MCF 10A (cell line): ENCODE measurements around the gene PTPRH. TPM values are rescaled to one million over a fixed set of nuclear protein-coding genes. Genes with fewer than 3 reads are reported as not detected.

Experiments
- BruUV-seq: library from RNA; stranded (reverse); fragments of 400-500 nt; replicated peaks from 2 replicates; lab custom pipeline; 2021; lab: Mats Ljungman, UMichigan
- CTCF ChIA-PET: fragments of 300-600 bp; sonication (Branson Sonifier 250); formaldehyde crosslinking; extraction: SDS; loops from one replicate; lab custom pipeline; 2021; ENCODE audit warnings: antibody characterized with exemption, inconsistent platforms; lab: Yijun Ruan, JAX
- POLR2A ChIA-PET: fragments of 300-600, 350-650 bp; sonication (Branson Sonifier 250); formaldehyde crosslinking; extraction: SDS; loops from one replicate; lab custom pipeline; 2020; ENCODE audit warnings: antibody characterized with exemption, inconsistent platforms; lab: Yijun Ruan, JAX
- DNase-seq: peaks from one replicate; pipeline ENCODE4 v3.0.0-alpha.2; 2018; ENCODE audit not compliant: unreplicated experiment
- H3K27ac Mint-ChIP-seq: one replicate; pipeline ENCODE4 v1.8.0; 2022; ENCODE audit warnings: mild to moderate bottlenecking, low read depth, mixed read lengths; ENCODE audit not compliant: unreplicated experiment
- H3K27me3 Mint-ChIP-seq: one replicate; pipeline ENCODE4 v1.8.0; 2022; ENCODE audit warnings: mixed read lengths; ENCODE audit not compliant: insufficient read depth, unreplicated experiment
- H3K36me3 Mint-ChIP-seq: one replicate; pipeline ENCODE4 v1.8.0; 2022; ENCODE audit warnings: mild to moderate bottlenecking, moderate library complexity, mixed read lengths; ENCODE audit not compliant: insufficient read depth, unreplicated experiment
- H3K4me1 Mint-ChIP-seq: one replicate; pipeline ENCODE4 v1.8.0; 2022; ENCODE audit warnings: mixed read lengths; ENCODE audit not compliant: insufficient read depth, unreplicated experiment
- H3K4me3 Mint-ChIP-seq: one replicate; pipeline ENCODE4 v1.8.0; 2022; ENCODE audit warnings: mild to moderate bottlenecking, moderate library complexity, mixed read lengths; ENCODE audit not compliant: unreplicated experiment
- H3K9me3 Mint-ChIP-seq: one replicate; pipeline ENCODE4 v1.8.0; 2022; ENCODE audit warnings: mixed read lengths; ENCODE audit not compliant: unreplicated experiment
- intact Hi-C: fragments of 100-400 bp; cut with micrococcal nuclease; formaldehyde crosslinking; loops from 2 replicates; pipeline ENCODE4 v1.14.1; 2022
- total RNA-seq: library from RNA; stranded (reverse); gene quantifications from 2 replicates; pipeline ENCODE4 v1.2.3, GENCODE V29; 2022
- TF ChIP-seq, protein P1 (sequence below): fragments of 200-600 bp; IDR thresholded peaks from one replicate; pipeline ENCODE4 v1.8.0; 2022; ENCODE audit warnings: antibody characterized with exemption, mild to moderate bottlenecking; ENCODE audit not compliant: unreplicated experiment

The PTPRH gene
- total RNA-seq, 1 experiment from 2014 or later, result 0.56 TPM

- Mint-ChIP-seq H3K36me3 (no peaks in the 10 kb centered on the region), H3K27ac (no peak overlapping the region), H3K27me3 (no peaks in the 10 kb centered on the region), H3K4me3 (no peak overlapping the region), H3K4me1 (peaks cover 11% of the 10 kb centered on the region), H3K9me3 (no peaks in the 10 kb centered on the region)
- ChIA-PET CTCF (interaction anchor here (0.7 to 1.5 kb wide), 2 partner anchors 35 to 311 kb away, joined by 3 to 4 read pairs; partner anchors contain the start of gene TMEM86B), POLR2A (interaction anchor here (0.7 to 0.8 kb wide), 2 partner anchors 26 to 408 kb away, joined by 3 to 4 read pairs; no protein-coding TSS in a partner anchor)
- BruUV-seq, result no TSS peak
- TF ChIP-seq, protein P1, sequence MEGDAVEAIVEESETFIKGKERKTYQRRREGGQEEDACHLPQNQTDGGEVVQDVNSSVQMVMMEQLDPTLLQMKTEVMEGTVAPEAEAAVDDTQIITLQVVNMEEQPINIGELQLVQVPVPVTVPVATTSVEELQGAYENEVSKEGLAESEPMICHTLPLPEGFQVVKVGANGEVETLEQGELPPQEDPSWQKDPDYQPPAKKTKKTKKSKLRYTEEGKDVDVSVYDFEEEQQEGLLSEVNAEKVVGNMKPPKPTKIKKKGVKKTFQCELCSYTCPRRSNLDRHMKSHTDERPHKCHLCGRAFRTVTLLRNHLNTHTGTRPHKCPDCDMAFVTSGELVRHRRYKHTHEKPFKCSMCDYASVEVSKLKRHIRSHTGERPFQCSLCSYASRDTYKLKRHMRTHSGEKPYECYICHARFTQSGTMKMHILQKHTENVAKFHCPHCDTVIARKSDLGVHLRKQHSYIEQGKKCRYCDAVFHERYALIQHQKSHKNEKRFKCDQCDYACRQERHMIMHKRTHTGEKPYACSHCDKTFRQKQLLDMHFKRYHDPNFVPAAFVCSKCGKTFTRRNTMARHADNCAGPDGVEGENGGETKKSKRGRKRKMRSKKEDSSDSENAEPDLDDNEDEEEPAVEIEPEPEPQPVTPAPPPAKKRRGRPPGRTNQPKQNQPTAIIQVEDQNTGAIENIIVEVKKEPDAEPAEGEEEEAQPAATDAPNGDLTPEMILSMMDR, result no peak
- DNase-seq, result no peak
- intact Hi-C loops, result no loop called here
These were observed 15.8 kb downstream of the PTPRH start for GRCh38 chr19:55193481-55193880.

GRCh38 chr19:55189403-55189835, 19.9 kb downstream of the PTPRH start:
- Mint-ChIP-seq H3K9me3 (no peaks in the 10 kb centered on the region), H3K4me3 (peak overlapping the region; percentile 64), H3K4me1 (peaks cover 14% of the 10 kb centered on the region), H3K27me3 (no peaks in the 10 kb centered on the region), H3K27ac (peak overlapping the region; percentile 99), H3K36me3 (peaks cover 7% of the 10 kb centered on the region)
- BruUV-seq, result no TSS peak
- TF ChIP-seq, protein P1, result no peak
- intact Hi-C loops, result loop anchor here (1.0 to 2.0 kb wide), 3 partner anchors 17 to 27 kb away; partner anchors contain the start of gene DNAAF3
- DNase-seq, result peak; percentile 100
- CTCF ChIA-PET, result interaction anchor here (0.6 to 1.6 kb wide), 7 partner anchors 9 to 711 kb away, joined by 3 to 6 read pairs (median 3); partner anchors contain the start of gene SYT5
- POLR2A ChIA-PET, result interaction anchor here (0.6 to 2.6 kb wide), 18 partner anchors 9 to 195 kb away, joined by 3 to 22 read pairs (median 6); partner anchors contain the start of genes DNAAF3, PPP6R1, RDH13 and SYT5

GRCh38 chr19:55188625-55189024, 20.7 kb downstream of the PTPRH start:
- peak overlapping the region; percentile 99 for H3K27ac Mint-ChIP-seq
- H3K27me3 Mint-ChIP-seq, result no peaks in the 10 kb centered on the region
- BruUV-seq, result TSS peak; percentile 79
- H3K36me3 Mint-ChIP-seq, result peaks cover 7% of the 10 kb centered on the region
- H3K4me1 Mint-ChIP-seq, result peaks cover 14% of the 10 kb centered on the region
- H3K9me3 Mint-ChIP-seq, result no peaks in the 10 kb centered on the region
- intact Hi-C loops, result loop anchor here (1.0 to 2.0 kb wide), 3 partner anchors 18 to 28 kb away; partner anchors contain the start of gene DNAAF3
- TF ChIP-seq, protein P1, result no peak
- ChIA-PET POLR2A (interaction anchor here (0.6 to 2.3 kb wide), 13 partner anchors 9 to 273 kb away, joined by 3 to 22 read pairs (median 6); partner anchors contain the start of genes DNAAF3, ISOC2, PPP6R1 and RDH13), CTCF (interaction anchor here (0.5 to 1.6 kb wide), 7 partner anchors 8 to 844 kb away, joined by 3 to 6 read pairs (median 3); partner anchors contain the start of gene SYT5)
- peak overlapping the region; percentile 64 for H3K4me3 Mint-ChIP-seq
- DNase-seq, result peak; percentile 85

GRCh38 chr19:55186080-55186479, 23.2 kb downstream of the PTPRH start:
- H3K27ac Mint-ChIP-seq, result no peak overlapping the region
- no peak overlapping the region for H3K4me3 Mint-ChIP-seq
- no peak for DNase-seq
- H3K9me3 Mint-ChIP-seq, result no peaks in the 10 kb centered on the region
- intact Hi-C loops, result no loop called here
- BruUV-seq, result no TSS peak
- POLR2A ChIA-PET, result interaction anchor here (0.5 kb wide), 1 partner anchor 36 kb away, joined by 3 read pairs; no protein-coding TSS in a partner anchor
- H3K4me1 Mint-ChIP-seq, result peaks cover 14% of the 10 kb centered on the region
- TF ChIP-seq, protein P1, result no peak
- H3K27me3 Mint-ChIP-seq, result peaks cover 14% of the 10 kb centered on the region
- CTCF ChIA-PET, result interaction anchor here (1.0 kb wide), 1 partner anchor 10 kb away, joined by 4 read pairs; no protein-coding TSS in a partner anchor
- H3K36me3 Mint-ChIP-seq, result peaks cover 7% of the 10 kb centered on the region
